ENCODE results near the gene AGPAT1. TPM values are rescaled to one million over a fixed set of nuclear protein-coding genes. Genes with fewer than 3 reads are reported as not detected.

The AGPAT1 gene
- total RNA-seq, 1 experiment from 2014 or later: 58.9 TPM

DNA sequence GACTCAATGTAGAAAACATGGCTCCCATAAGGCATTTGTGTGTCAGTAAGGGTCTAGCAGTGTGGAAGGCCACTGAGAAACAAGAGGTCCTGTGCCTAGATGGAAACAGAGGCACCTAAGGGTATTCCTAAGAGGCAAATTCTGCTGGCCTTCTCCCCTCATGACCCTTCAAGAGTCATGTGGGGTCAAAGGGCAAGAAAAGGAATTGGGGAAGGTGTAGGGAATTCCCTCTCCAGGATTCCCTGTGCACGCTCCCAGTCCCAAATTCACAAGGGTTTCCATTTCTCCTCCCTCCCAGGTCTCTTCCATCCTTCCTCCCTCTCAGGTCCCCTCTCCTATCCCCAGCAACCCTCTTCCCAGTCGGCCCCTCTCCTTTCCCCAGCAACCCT lies 568 bp downstream of the AGPAT1 start:
- Histone ChIP-seq H3K4me3 (peak overlapping the region; percentile 98), H3K36me3 (ENCODE audit: low read depth) (no peaks in the 10 kb centered on the region), H3K79me2 (ENCODE audit: low read depth) (peaks cover 29% of the 10 kb centered on the region), H3F3A (ENCODE audit: insufficient read depth, low read depth) (peaks cover 15% of the 10 kb centered on the region; the same call in 1 of the 2 replicates), H4K20me1 (ENCODE audit: insufficient read depth) (no peaks in the 10 kb centered on the region), H3K27ac (no peak overlapping the region), H3K4me1 (replicated peaks; ENCODE audit: insufficient read depth) (peaks cover 31% of the 10 kb centered on the region), H3K4me2 (peak overlapping the region; percentile 83), H3K27me3 (ENCODE audit: insufficient read depth, low read depth) (no peaks in the 10 kb centered on the region), H2AFZ (peak overlapping the region; percentile 86; the same call in 1 of the 2 replicates), H3K9me2 (ENCODE audit: insufficient read depth) (no peaks in the 10 kb centered on the region), H3K9me3 (ENCODE audit: insufficient read depth, low read depth) (no peaks in the 10 kb centered on the region)
- DNase-seq: no peak
- CTCF ChIA-PET: no interaction called here
- TF ChIP-seq EZH2 (IDR thresholded peaks at IDR 0.05; ENCODE audit: low read depth): no peak
- TF ChIP-seq, protein P1, sequence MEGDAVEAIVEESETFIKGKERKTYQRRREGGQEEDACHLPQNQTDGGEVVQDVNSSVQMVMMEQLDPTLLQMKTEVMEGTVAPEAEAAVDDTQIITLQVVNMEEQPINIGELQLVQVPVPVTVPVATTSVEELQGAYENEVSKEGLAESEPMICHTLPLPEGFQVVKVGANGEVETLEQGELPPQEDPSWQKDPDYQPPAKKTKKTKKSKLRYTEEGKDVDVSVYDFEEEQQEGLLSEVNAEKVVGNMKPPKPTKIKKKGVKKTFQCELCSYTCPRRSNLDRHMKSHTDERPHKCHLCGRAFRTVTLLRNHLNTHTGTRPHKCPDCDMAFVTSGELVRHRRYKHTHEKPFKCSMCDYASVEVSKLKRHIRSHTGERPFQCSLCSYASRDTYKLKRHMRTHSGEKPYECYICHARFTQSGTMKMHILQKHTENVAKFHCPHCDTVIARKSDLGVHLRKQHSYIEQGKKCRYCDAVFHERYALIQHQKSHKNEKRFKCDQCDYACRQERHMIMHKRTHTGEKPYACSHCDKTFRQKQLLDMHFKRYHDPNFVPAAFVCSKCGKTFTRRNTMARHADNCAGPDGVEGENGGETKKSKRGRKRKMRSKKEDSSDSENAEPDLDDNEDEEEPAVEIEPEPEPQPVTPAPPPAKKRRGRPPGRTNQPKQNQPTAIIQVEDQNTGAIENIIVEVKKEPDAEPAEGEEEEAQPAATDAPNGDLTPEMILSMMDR (conservative IDR thresholded peaks at IDR 0.05): no peak
- intact Hi-C loops (cut with micrococcal nuclease; ENCODE audit: unreplicated experiment): loop anchor here (10.0 kb wide), 1 partner anchor 511 kb away; the partner anchor contains the start of genes C6orf47, CSNK2B, GPANK1 and LY6G5B
- BruUV-seq (replicated peaks): no TSS peak
- POLR2A ChIA-PET (ENCODE audit: unreplicated experiment): no interaction called here

DNA sequence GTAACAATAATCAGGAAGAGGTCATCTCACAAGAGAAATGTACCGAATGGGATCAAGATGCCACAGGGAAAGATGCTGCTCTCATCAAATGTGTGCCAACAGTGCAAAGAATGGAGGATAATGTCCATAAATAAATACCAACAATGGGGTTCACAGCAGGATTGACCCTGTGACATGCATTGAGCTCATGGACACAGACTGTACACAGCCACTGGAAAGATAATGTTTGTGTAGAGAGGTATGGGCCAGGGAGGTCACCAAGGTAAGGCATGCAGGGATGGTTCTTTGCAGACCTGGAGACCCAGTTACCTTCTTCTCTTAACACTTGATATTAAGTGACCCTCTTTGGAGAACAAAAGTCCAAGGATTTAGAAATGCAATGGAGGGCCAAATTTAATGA lies 1.5 kb downstream of the AGPAT1 start:
- H3K9me3 ChIP-seq (ENCODE audit: insufficient read depth, low read depth): no peaks in the 10 kb centered on the region
- BruUV-seq (replicated peaks): no TSS peak
- no peaks in the 10 kb centered on the region for H3K27me3 ChIP-seq (ENCODE audit: insufficient read depth, low read depth)
- TF ChIP-seq, protein P1 (conservative IDR thresholded peaks at IDR 0.05): no peak
- TF ChIP-seq EZH2 (IDR thresholded peaks at IDR 0.05; ENCODE audit: low read depth): no peak
- H3K4me3 ChIP-seq: no peak overlapping the region
- POLR2A ChIA-PET (ENCODE audit: unreplicated experiment): no interaction called here
- intact Hi-C loops (cut with micrococcal nuclease; ENCODE audit: unreplicated experiment): loop anchor here (10.0 kb wide), 1 partner anchor 510 kb away; the partner anchor contains the start of genes C6orf47, CSNK2B, GPANK1 and LY6G5B
- DNase-seq: no peak
- peaks cover 27% of the 10 kb centered on the region for H3K79me2 ChIP-seq (ENCODE audit: low read depth)
- H3K27ac ChIP-seq: no peak overlapping the region
- H3F3A ChIP-seq (ENCODE audit: insufficient read depth, low read depth): peaks cover 17% of the 10 kb centered on the region; the same call in 1 of the 2 replicates
- H4K20me1 ChIP-seq (ENCODE audit: insufficient read depth): no peaks in the 10 kb centered on the region
- H3K4me1 ChIP-seq (replicated peaks; ENCODE audit: insufficient read depth): peaks cover 28% of the 10 kb centered on the region
- CTCF ChIA-PET: no interaction called here
- no peak overlapping the region for H2AFZ ChIP-seq
- peak overlapping the region; percentile 83 for H3K4me2 ChIP-seq
- no peaks in the 10 kb centered on the region for H3K36me3 ChIP-seq (ENCODE audit: low read depth)
- no peaks in the 10 kb centered on the region for H3K9me2 ChIP-seq (ENCODE audit: insufficient read depth)

DNA sequence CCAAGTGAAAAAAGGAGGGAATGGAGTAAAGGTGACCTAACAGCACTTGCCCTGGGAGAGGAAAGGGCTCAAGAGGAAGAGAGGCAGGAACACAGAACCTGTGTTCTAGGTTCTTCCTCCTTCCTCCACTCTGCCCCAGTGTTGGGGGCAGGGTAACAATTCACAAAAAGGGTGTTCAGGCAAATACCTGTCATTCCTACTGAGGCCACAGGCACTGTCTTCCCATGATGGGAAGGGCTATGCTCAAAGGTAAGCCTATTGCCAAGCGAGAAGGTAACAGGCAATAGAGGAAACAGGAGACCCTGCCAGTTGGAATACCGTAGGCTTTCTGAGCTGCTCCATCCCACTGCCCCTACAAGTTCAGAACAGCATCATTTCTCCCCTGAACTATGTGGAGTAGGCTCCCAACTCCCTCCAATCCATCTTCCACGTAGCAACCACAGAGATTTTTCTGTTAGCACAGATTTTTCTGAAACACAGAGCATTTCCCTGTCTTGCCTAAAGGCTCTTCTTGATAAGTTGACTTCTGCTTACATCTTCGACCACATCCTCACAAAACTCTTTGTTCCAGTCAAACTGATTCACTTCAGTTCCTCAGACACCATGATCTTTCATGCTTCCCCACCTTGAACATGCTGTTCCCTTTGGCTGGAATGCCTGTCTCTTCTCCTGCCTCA lies 2.7 kb downstream of the AGPAT1 start:
- no TSS peak for BruUV-seq (replicated peaks)
- POLR2A ChIA-PET (ENCODE audit: unreplicated experiment): no interaction called here
- H3K27me3 ChIP-seq (ENCODE audit: insufficient read depth, low read depth): no peaks in the 10 kb centered on the region

More for the DNA sequence above, 2.7 kb downstream of the AGPAT1 start:
- Histone ChIP-seq H4K20me1 (ENCODE audit: insufficient read depth) (no peaks in the 10 kb centered on the region), H3K79me2 (ENCODE audit: low read depth) (peaks cover 18% of the 10 kb centered on the region), H3K4me3 (no peak overlapping the region), H2AFZ (no peak overlapping the region), H3K9me3 (ENCODE audit: insufficient read depth, low read depth) (no peaks in the 10 kb centered on the region), H3K27ac (no peak overlapping the region), H3K9me2 (ENCODE audit: insufficient read depth) (no peaks in the 10 kb centered on the region), H3K4me1 (replicated peaks; ENCODE audit: insufficient read depth) (peaks cover 24% of the 10 kb centered on the region), H3K4me2 (no peak overlapping the region), H3F3A (ENCODE audit: insufficient read depth, low read depth) (peaks cover 23% of the 10 kb centered on the region; the same call in 1 of the 2 replicates), H3K36me3 (ENCODE audit: low read depth) (no peaks in the 10 kb centered on the region)
- CTCF ChIA-PET: no interaction called here
- TF ChIP-seq, protein P1 (conservative IDR thresholded peaks at IDR 0.05): no peak
- TF ChIP-seq EZH2 (IDR thresholded peaks at IDR 0.05; ENCODE audit: low read depth): no peak
- intact Hi-C loops (cut with micrococcal nuclease; ENCODE audit: unreplicated experiment): loop anchor here (10.0 kb wide), 1 partner anchor 508 kb away; the partner anchor contains the start of genes C6orf47, CSNK2B, GPANK1 and LY6G5B
- no peak for DNase-seq
